Uterus (tissue), 2 donors: ENCODE data around the gene WIPF3.

Source experiments
- POLR2A ChIP-seq, 2 donors: fragments of 450-650 bp; IDR thresholded peaks; one replicate each; pipeline ENCODE4 v1.6.1; 2016; ENCODE audit warnings: antibody characterized with exemption in 2 of 2, mild to moderate bottlenecking in 1 of 2, moderate library complexity in 1 of 2
- TF ChIP-seq, protein P1 (sequence below), 4 experiments: fragments of 200-600 bp in 2 of 4; fragments of 450-650 bp in 2 of 4; sonication (generic) in 2 of 4; IDR thresholded peaks; one replicate each; pipeline ENCODE4 v1.5.1; 2016 to 2019; ENCODE audit warnings: antibody characterized with exemption in 4 of 4, mild to moderate bottlenecking in 2 of 4, moderate library complexity in 1 of 4

DNA sequence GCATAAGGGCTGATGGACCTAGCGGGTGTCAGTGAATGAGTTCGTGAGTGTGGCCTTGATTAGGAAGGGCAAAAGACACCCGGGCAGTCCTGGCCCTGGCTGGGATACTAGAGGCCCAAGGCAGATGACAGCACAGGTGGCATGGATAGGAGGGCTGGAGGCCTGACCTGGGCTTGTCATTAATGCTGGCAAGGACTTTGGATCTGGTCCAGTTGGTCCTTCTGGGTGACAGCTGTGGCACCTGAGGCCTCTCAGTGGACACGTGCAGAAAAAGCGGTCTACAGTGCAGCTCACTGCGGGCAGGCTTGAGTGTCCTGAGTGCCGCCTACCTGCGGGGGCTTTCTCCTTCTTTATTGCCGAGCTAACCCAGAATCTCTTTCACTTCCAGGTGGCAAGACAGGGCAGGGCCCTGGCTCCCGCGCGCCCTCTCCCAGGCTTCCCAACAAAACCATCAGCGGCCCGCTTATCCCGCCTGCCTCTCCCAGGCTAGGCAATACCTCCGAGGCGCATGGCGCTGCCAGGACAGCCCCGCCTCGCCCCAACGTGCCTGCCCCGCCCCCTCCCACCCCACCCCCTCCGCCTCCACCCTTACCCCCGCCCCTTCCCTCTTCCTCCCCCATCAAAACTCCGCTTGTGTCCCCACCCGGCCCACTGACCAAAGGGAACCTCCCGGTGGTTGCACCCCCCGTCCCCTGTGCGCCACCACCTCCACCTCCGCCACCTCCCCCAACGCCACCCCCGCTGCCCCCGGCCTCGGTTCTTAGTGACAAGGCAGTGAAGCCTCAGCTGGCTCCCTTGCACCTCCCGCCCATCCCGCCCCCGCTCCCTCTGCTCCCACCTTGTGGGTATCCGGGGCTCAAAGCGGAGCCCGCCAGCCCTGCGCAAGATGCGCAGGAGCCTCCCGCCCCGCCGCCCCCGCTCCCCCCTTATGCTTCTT, 77.4 kb downstream of the WIPF3 start:
- TF ChIP-seq, protein P1, sequence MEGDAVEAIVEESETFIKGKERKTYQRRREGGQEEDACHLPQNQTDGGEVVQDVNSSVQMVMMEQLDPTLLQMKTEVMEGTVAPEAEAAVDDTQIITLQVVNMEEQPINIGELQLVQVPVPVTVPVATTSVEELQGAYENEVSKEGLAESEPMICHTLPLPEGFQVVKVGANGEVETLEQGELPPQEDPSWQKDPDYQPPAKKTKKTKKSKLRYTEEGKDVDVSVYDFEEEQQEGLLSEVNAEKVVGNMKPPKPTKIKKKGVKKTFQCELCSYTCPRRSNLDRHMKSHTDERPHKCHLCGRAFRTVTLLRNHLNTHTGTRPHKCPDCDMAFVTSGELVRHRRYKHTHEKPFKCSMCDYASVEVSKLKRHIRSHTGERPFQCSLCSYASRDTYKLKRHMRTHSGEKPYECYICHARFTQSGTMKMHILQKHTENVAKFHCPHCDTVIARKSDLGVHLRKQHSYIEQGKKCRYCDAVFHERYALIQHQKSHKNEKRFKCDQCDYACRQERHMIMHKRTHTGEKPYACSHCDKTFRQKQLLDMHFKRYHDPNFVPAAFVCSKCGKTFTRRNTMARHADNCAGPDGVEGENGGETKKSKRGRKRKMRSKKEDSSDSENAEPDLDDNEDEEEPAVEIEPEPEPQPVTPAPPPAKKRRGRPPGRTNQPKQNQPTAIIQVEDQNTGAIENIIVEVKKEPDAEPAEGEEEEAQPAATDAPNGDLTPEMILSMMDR (IDR thresholded peaks at IDR 0.05) = no peak
- no peak for TF ChIP-seq POLR2A (IDR thresholded peaks at IDR 0.05)
